Stimulated activated CD4-positive, alpha-beta T cell treated with anti-CD3 and anti-CD28 coated beads, Interleukin-12 subunit alpha, Interleukin-12 subunit beta, amount 100 ng/mL, for 24 hours (primary cell): Measurements from ENCODE around the gene MOV10.

Experiments
- DNase-seq, 2 experiments: peaks; one replicate each; pipeline ENCODE4 v3.0.0-alpha.2; 2020; ENCODE audit warnings: low read depth in 2 of 2

Gene MOV10

DNA sequence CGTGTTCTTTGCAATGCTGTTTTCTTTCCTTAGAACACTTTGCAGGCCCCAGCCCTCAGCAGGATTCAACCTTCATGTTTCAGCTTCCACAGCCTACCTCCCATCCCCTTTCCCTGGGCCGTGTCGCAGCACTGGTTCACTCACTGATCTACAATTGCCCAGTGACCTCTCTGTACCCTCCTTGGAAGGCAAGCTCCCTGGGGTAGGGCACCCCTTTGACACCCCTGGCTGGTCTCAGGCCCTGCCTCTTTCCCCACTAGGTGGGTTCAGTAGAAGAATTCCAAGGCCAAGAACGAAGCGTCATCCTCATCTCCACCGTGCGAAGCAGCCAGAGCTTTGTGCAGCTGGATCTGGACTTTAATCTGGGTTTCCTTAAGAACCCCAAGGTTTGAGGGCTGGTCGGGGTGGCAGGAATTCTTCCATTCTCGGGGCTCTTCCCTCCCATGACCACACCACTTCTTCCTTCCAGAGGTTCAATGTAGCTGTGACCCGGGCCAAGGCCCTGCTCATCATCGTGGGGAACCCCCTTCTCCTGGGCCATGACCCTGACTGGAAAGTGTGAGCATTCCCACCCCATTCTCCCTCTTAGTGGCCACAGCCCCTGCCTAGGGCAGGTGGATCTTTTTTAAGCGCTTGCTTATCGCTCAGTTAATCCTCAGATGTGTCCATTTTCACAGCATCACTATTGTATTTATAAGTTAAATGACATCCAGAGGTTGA lies 25.1 kb downstream of the MOV10 start:
- DNase-seq, result no peak

GRCh38 chr1:112700290-112701226 lies 26.1 kb downstream of the MOV10 start:
- peak in 1 of 2 experiments; percentile 57 for DNase-seq

GRCh38 chr1:112701227-112702066 lies 27.0 kb downstream of the MOV10 start:
- DNase-seq, result no peak

DNA sequence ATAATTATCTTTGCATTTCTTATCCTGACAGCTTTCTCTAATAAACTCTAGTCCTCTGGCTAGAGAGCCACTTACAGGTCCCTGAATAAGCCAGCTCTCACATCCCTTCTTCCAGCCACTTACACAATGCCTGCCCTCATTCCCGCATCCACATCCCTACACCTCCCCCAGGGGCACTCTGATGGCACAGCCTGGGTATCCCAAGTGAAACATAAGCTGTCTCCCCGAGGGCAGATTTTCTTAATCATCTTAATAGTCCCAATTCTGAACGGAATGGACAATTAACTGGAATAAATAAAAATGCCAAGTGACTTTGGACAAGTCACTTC lies 27.6 kb downstream of the MOV10 start:
- no peak for DNase-seq

DNA sequence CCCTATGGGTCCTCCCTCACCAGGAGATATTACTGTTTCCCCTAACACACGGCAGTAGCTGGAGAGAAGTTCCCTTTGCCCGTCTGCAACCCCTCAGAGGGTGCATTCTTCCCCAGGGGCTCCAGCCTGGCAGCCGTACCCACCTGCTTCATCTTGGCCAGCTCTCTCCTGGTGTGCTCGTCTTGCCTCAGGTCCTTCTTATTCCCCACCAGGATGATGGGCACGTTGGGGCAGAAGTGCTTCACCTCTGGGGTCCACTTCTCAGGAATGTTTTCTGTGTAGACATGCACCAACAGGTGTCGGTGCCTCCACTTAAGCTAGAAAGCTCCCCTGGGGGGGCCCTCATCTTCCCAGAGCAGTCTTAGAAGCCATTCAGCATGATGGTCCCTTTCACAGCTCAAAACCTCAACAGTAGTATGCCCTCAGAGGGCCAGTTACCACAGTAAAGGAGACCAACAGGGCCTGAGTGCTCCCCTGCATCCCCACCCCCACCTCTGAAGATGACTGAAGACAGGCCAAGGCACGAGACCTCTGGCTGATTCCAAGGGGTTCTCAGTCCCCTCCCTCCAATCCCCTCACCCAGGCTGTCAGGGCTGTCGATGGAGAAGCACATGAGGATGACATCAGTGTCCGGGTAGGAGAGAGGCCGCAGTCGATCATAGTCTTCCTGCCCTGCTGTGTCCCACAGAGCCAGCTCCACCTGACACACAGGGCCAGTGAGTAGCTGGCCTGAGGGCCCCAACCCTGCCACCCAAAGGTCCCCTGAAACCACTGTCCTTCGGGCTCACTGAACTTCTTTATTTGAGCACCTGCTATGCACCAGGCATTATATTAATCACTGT lies 28.2 kb downstream of the MOV10 start:
- DNase-seq, result no peak

- no peak for DNase-seq
Measured at GRCh38 chr1:112703706-112704105, 29.2 kb downstream of the MOV10 start.

DNA sequence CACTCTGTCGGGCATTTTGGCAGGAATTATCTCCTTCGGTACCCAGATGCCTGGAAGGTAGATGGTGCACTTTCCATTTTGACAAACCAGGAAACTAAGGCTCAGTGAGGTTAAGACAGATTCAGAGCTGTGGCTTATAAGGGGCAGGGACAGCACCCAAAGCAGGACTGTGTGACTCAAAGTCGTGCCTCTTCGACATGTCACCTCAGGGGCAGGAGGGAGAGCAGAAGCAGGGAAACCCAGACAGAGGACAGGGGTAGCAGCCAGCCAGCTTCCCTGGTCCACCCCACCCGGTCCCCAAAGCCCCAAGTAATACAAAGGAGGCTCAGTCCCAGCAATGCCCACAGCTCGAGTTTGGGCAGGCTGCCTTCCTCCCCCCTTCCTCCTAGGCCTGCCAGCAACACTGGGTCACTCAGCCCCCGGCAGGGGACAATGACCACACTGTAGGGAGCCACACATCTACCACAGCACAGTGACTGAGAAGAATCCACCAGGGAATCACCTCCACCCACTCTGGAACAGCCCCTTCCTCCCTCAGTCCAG lies 30.0 kb downstream of the MOV10 start:
- DNase-seq, result no peak

DNA sequence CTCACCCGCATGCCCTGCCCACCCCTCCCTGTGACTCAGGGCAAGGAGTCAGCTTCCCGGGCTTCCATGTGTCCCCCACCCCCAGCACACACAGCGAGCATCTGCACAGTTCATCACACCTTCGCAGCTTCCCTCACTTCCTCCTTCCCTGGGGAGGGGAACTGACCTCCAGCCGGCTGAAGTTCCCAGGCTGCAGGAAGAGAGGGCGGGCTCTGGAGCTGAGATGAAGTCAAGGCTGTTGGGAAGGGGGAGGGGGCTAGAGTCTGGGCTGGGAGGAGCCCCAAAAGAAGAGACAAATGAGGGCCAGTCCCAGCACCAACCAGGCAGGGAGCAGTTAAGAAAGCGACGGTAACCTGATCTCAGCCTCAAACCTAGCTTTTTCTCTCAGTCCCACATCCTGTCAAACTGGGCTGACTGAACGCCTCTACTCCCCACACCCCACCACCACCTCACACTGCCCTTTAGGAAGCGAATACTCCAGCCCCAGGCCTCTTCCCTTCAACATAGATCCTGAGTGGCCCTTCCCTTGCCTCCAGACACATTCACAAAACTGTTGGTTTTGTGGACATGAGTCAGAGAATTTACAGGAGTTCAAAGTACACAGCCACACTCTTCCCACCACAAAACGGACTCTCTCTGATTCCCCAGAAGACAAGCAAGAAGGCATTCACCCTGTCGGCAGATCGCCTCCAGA lies 30.6 kb downstream of the MOV10 start:
- DNase-seq, result no peak

GRCh38 chr1:112706505-112707220 lies 32.2 kb downstream of the MOV10 start, which contains the start of gene RHOC:
RHOC (minus strand) TSS chr1:112707127; CDS start chr1:112703799, 3,328 bp downstream.
- DNase-seq, result no peak

- DNase-seq, result peak; percentile 39 to 57
Measured at GRCh38 chr1:112707221-112708001, 33.0 kb downstream of the MOV10 start.

DNA sequence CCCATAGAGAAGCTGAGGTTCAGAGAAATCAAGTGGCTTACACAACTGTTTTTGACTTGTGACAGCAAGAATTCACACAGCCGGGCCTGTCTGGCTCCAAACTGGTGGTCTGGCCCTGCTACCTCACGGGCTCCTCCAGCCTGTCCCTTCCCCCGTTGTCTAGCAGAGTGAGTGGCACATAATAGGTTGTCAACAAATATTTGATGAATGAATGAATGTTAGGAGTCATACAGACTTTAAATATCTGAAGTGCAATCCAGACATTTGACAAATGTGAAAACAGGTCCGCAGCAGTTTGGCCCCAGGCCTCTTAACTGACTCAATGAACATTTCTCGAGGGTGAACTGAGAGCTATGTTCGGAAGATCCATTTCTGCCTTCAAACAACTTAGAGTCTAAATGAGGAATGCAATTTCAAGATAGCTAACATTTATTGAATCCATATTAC lies 33.6 kb downstream of the MOV10 start:
- no peak for DNase-seq

- DNase-seq, result no peak
Measured at GRCh38 chr1:112708489-112708888, 34.0 kb downstream of the MOV10 start.

- no peak for DNase-seq
Measured at GRCh38 chr1:112710159-112710558, 35.7 kb downstream of the MOV10 start.

DNA sequence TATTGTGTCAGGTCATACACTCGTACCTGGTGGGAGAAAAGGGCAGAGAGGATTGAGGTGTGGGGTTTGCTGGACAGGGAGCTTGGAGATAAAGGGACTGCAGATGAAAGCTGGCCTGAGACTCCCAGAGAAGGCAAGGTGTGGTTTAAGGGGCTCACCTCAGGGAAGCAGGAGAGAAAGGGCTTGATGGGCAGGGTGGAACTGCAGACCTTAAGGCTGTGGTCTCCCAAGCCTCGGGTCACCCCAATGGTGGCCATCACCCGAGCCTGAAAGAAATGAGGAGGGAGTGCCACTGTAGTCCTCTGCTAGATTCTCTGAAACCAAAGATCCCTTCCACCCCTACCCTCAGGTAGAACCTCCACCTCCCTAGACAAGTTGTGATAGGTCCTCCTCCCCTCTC lies 36.1 kb downstream of the MOV10 start:
- DNase-seq, result no peak

DNA sequence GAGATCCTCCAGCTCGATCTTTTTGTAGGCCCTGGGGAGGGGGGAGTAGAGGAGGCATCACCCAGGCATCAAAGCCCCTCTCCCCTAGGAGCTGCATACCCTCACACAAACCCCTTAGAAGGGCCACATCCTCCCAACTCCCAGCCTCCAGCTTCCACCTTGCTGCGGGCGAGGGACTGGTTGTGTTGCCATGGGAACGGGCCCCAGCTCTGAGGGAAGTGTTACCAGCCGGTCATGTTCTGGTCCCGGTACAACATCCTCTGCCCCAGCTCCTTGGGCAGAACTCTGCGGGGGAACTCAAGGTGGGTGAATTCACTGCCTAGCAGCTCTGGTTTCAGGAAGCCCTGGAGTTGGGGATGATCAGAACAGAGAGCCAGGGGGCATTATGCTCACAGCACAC lies 36.6 kb downstream of the MOV10 start:
- DNase-seq, result no peak

GRCh38 chr1:112711670-112712069 lies 37.2 kb downstream of the MOV10 start:
- DNase-seq, result no peak

- no peak for DNase-seq
Measured at GRCh38 chr1:112712191-112712590, 37.7 kb downstream of the MOV10 start.

DNA sequence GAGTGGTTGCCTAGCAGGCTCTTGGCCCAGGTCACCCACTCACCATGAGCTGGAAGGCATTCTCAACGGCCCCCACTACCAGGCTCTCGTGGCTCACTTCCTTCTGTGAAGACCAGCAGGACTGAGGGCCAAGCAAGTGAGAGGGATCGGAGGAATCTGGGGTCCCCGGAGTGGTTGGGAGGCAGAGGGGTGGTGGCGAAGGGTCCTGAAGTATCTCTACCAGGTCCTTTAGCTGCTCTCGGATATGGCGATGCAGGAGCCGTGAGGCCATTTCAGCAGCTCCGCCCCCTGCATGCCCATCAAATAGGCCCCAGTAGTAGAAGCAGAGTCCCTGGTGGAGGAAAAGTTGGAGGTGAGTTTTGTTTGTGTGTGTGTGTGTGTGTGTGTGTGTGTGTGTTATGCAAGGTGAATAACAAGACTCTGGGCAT lies 38.3 kb downstream of the MOV10 start:
- no peak for DNase-seq
